Measurements from ENCODE around the gene CLSTN2. TPM values are rescaled to one million over a fixed set of nuclear protein-coding genes. Genes with fewer than 3 reads are reported as not detected.

The CLSTN2 gene
- total RNA-seq, 1 experiment from 2014 or later: not detected

- H3K4me2 ChIP-seq (ENCODE audit: low read length): no peak overlapping the region
- H3K27me3 ChIP-seq (ENCODE audit: low read length): no peaks in the 10 kb centered on the region
- ATAC-seq: no peak
- H3K9me3 ChIP-seq (ENCODE audit: low read length): no peaks in the 10 kb centered on the region
- no peak for DNase-seq
- CTCF ChIA-PET: no interaction called here
- no peak overlapping the region for H2AFZ ChIP-seq (ENCODE audit: low read length)
- peaks cover 8% of the 10 kb centered on the region; the same call in 1 of the 2 replicates for H3K4me1 ChIP-seq (ENCODE audit: insufficient read depth, low read length)
- H3K9ac ChIP-seq (ENCODE audit: low read length): no peak overlapping the region
- intact Hi-C loops (cut with micrococcal nuclease): no loop called here
- no peak overlapping the region for H3K4me3 ChIP-seq (ENCODE audit: low read length)
- H3K36me3 ChIP-seq (ENCODE audit: low read depth, low read length): no peaks in the 10 kb centered on the region
- no peaks in the 10 kb centered on the region for H4K20me1 ChIP-seq (ENCODE audit: low read length)
- no peaks in the 10 kb centered on the region for H3K79me2 ChIP-seq (ENCODE audit: low read length)
- no peak overlapping the region for H3K27ac ChIP-seq (ENCODE audit: low read length)
- TF ChIP-seq CTCF (conservative IDR thresholded peaks at IDR 0.05; ENCODE audit: low read depth, low read length) (no peak), EZH2 (IDR thresholded peaks at IDR 0.05; ENCODE audit: low read length, unreplicated experiment) (no peak), EZH2phosphoT487 (IDR thresholded peaks at IDR 0.05; ENCODE audit: borderline replicate concordance, low read length) (no peak)
- H3K9me2 ChIP-seq (replicated peaks; ENCODE audit: low read length): no peaks in the 10 kb centered on the region
- no peaks in the 10 kb centered on the region for H3F3A ChIP-seq (ENCODE audit: low read length, unreplicated experiment)
- POLR2A ChIA-PET (ENCODE audit: unreplicated experiment): no interaction called here
- BruUV-seq (replicated peaks): no TSS peak
Observed at GRCh38 chr3:140603766-140604165, 668.8 kb downstream of the CLSTN2 start.

GRCh38 chr3:140610544-140610943 lies 675.6 kb downstream of the CLSTN2 start:
- DNase-seq (no peak), ATAC-seq (no peak)
- intact Hi-C loops (cut with micrococcal nuclease): no loop called here
- ChIA-PET POLR2A (ENCODE audit: unreplicated experiment) (no interaction called here), CTCF (no interaction called here)
- Histone ChIP-seq H3K4me1 (ENCODE audit: insufficient read depth, low read length) (no peaks in the 10 kb centered on the region), H3K79me2 (ENCODE audit: low read length) (no peaks in the 10 kb centered on the region), H3F3A (ENCODE audit: low read length, unreplicated experiment) (no peaks in the 10 kb centered on the region), H4K20me1 (ENCODE audit: low read length) (no peaks in the 10 kb centered on the region), H3K9ac (ENCODE audit: low read length) (no peak overlapping the region), H3K9me3 (ENCODE audit: low read length) (no peaks in the 10 kb centered on the region), H3K36me3 (ENCODE audit: low read depth, low read length) (no peaks in the 10 kb centered on the region), H3K9me2 (replicated peaks; ENCODE audit: low read length) (no peaks in the 10 kb centered on the region), H3K4me3 (ENCODE audit: low read length) (no peak overlapping the region), H2AFZ (ENCODE audit: low read length) (no peak overlapping the region), H3K27ac (ENCODE audit: low read length) (no peak overlapping the region), H3K27me3 (ENCODE audit: low read length) (no peaks in the 10 kb centered on the region), H3K4me2 (ENCODE audit: low read length) (no peak overlapping the region)
- TF ChIP-seq EZH2phosphoT487 (IDR thresholded peaks at IDR 0.05; ENCODE audit: borderline replicate concordance, low read length) (no peak), CTCF (conservative IDR thresholded peaks at IDR 0.05; ENCODE audit: low read depth, low read length) (no peak), EZH2 (IDR thresholded peaks at IDR 0.05; ENCODE audit: low read length, unreplicated experiment) (no peak)
- BruUV-seq (replicated peaks): no TSS peak

GRCh38 chr3:140614001-140614400 lies 679.0 kb downstream of the CLSTN2 start:
- Histone ChIP-seq H3K9ac (ENCODE audit: low read length) (no peak overlapping the region), H3K36me3 (ENCODE audit: low read depth, low read length) (no peaks in the 10 kb centered on the region), H3K4me2 (ENCODE audit: low read length) (no peak overlapping the region), H4K20me1 (ENCODE audit: low read length) (no peaks in the 10 kb centered on the region), H3K27ac (ENCODE audit: low read length) (no peak overlapping the region), H3K9me3 (ENCODE audit: low read length) (no peaks in the 10 kb centered on the region), H3K4me3 (ENCODE audit: low read length) (no peak overlapping the region), H3K4me1 (ENCODE audit: insufficient read depth, low read length) (no peaks in the 10 kb centered on the region), H3K79me2 (ENCODE audit: low read length) (no peaks in the 10 kb centered on the region), H3K27me3 (ENCODE audit: low read length) (no peaks in the 10 kb centered on the region), H2AFZ (ENCODE audit: low read length) (no peak overlapping the region), H3F3A (ENCODE audit: low read length, unreplicated experiment) (no peaks in the 10 kb centered on the region), H3K9me2 (replicated peaks; ENCODE audit: low read length) (no peaks in the 10 kb centered on the region)
- ChIA-PET POLR2A (ENCODE audit: unreplicated experiment) (no interaction called here), CTCF (no interaction called here)
- BruUV-seq (replicated peaks): no TSS peak
- ATAC-seq (no peak), DNase-seq (no peak)
- TF ChIP-seq CTCF (conservative IDR thresholded peaks at IDR 0.05; ENCODE audit: low read depth, low read length): no peak
- TF ChIP-seq EZH2phosphoT487 (IDR thresholded peaks at IDR 0.05; ENCODE audit: borderline replicate concordance, low read length): no peak
- no peak for TF ChIP-seq EZH2 (IDR thresholded peaks at IDR 0.05; ENCODE audit: low read length, unreplicated experiment)
- intact Hi-C loops (cut with micrococcal nuclease): no loop called here

Measured in PC-3 (cell line).